ENCODE measurements around the gene DCLK2. TPM values are rescaled to one million over a fixed set of nuclear protein-coding genes. Genes with fewer than 3 reads are reported as not detected.
"Not testable (repeated sequence)": the region's sequence is repeated elsewhere in the genome, so short reads cannot be mapped to it uniquely, and the experiment has no call there.

The DCLK2 gene
- total RNA-seq, 1 donor from 2014 or later = 7.3 TPM

DNA sequence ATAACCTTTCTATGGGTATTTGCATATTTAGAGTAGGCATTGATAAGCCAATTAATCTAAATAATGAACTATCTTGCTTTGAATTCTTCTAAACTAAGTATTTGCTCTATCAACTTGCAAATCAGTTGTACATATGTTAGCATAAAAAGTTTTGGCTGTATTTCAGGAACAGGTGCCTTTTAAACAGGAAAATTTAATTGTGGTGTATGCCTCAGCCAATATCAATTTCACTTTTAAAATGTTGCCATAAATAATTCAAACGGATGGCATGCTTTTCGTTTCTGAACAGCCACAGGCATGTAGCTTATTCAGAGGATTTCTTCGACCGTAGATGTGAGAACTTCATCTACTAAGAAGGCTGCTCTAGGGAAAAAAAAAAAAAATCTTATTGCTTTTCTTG, 99.9 kb downstream of the DCLK2 start:
- Histone ChIP-seq H3K4me3 (ENCODE audit: low read length in 3 of 3) (no peak overlapping the region), H3K36me3 (ENCODE audit: control insufficient read depth in 3 of 3, insufficient read depth in 3 of 3, low read length in 3 of 3) (no peaks in the 10 kb centered on the region), H3K27ac (ENCODE audit: low read depth, low read length) (no peak overlapping the region), H3K27me3 (ENCODE audit: control insufficient read depth in 3 of 3, insufficient read depth in 3 of 3, low read length in 3 of 3) (no peaks in the 10 kb centered on the region), H3K4me1 (ENCODE audit: control insufficient read depth in 3 of 3, insufficient read depth in 3 of 3, low read length in 3 of 3) (peaks cover 2 to 9% (median 4%) of the 10 kb centered on the region in 3 donors), H3K9ac (ENCODE audit: low read depth in 1 of 3, low read length in 3 of 3) (no peak overlapping the region), H3K9me3 (ENCODE audit: control insufficient read depth in 3 of 3, low read length in 3 of 3) (no peaks in the 10 kb centered on the region)

DNA sequence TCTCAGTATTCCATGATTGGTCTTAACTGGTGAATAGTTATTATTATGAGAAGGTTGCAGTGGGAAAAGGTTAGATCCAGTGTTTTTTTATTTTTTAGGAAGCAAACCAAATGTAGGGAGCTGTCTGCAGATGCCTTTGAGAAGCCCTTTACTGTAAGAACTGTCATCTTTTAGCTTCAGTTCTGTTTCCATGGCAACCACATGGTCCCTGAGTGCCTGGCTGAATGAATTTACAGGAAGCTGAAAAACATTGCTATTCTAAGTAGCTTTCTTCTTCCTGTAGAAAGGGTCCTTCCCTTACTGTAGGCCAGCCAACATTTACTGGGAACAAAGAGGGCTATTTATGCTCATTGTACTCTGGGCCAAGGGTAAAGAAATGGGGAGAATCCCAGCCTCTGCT, 103.3 kb downstream of the DCLK2 start:
- Histone ChIP-seq H3K36me3 (ENCODE audit: control insufficient read depth in 3 of 3, insufficient read depth in 3 of 3, low read length in 3 of 3) (no peaks in the 10 kb centered on the region), H3K9ac (ENCODE audit: low read depth in 1 of 3, low read length in 3 of 3) (no peak overlapping the region), H3K27ac (ENCODE audit: low read depth, low read length) (peak overlapping the region; percentile 49), H3K27me3 (ENCODE audit: control insufficient read depth in 3 of 3, insufficient read depth in 3 of 3, low read length in 3 of 3) (no peaks in the 10 kb centered on the region), H3K9me3 (ENCODE audit: control insufficient read depth in 3 of 3, low read length in 3 of 3) (no peaks in the 10 kb centered on the region), H3K4me1 (ENCODE audit: control insufficient read depth in 3 of 3, insufficient read depth in 3 of 3, low read length in 3 of 3) (peaks cover 0 to 3% (median 0%) of the 10 kb centered on the region in 3 donors), H3K4me3 (ENCODE audit: low read length in 3 of 3) (no peak overlapping the region)

GRCh38 chr4:150182794-150183193, 104.5 kb downstream of the DCLK2 start:
- H3K4me3 ChIP-seq (ENCODE audit: low read length in 3 of 3) = no peak overlapping the region
- no peaks in the 10 kb centered on the region for H3K36me3 ChIP-seq (ENCODE audit: control insufficient read depth in 3 of 3, insufficient read depth in 3 of 3, low read length in 3 of 3)
- H3K9ac ChIP-seq (ENCODE audit: low read depth in 1 of 3, low read length in 3 of 3) = no peak overlapping the region
- peaks cover 0 to 3% (median 0%) of the 10 kb centered on the region in 3 donors for H3K4me1 ChIP-seq (ENCODE audit: control insufficient read depth in 3 of 3, insufficient read depth in 3 of 3, low read length in 3 of 3)
- H3K27ac ChIP-seq (ENCODE audit: low read depth, low read length) = no peak overlapping the region
- H3K9me3 ChIP-seq (ENCODE audit: control insufficient read depth in 3 of 3, low read length in 3 of 3) = no peaks in the 10 kb centered on the region
- no peaks in the 10 kb centered on the region for H3K27me3 ChIP-seq (ENCODE audit: control insufficient read depth in 3 of 3, insufficient read depth in 3 of 3, low read length in 3 of 3)

GRCh38 chr4:150185033-150185432, 106.8 kb downstream of the DCLK2 start:
- H3K36me3 ChIP-seq (ENCODE audit: control insufficient read depth in 3 of 3, insufficient read depth in 3 of 3, low read length in 3 of 3); H3K4me1 ChIP-seq (ENCODE audit: control insufficient read depth in 3 of 3, insufficient read depth in 3 of 3, low read length in 3 of 3); H3K27ac ChIP-seq (ENCODE audit: low read depth, low read length); H3K9me3 ChIP-seq (ENCODE audit: control insufficient read depth in 3 of 3, low read length in 3 of 3); H3K4me3 ChIP-seq (ENCODE audit: low read length in 3 of 3); H3K27me3 ChIP-seq (ENCODE audit: control insufficient read depth in 3 of 3, insufficient read depth in 3 of 3, low read length in 3 of 3); H3K9ac ChIP-seq (ENCODE audit: low read depth in 1 of 3, low read length in 3 of 3): not testable (repeated sequence)

GRCh38 chr4:150192986-150193385, 114.7 kb downstream of the DCLK2 start:
- no peak overlapping the region for H3K27ac ChIP-seq (ENCODE audit: low read depth, low read length)
- H3K27me3 ChIP-seq (ENCODE audit: control insufficient read depth in 3 of 3, insufficient read depth in 3 of 3, low read length in 3 of 3) = no peaks in the 10 kb centered on the region
- H3K4me3 ChIP-seq (ENCODE audit: low read length in 3 of 3) = no peak overlapping the region
- no peaks in the 10 kb centered on the region for H3K4me1 ChIP-seq (ENCODE audit: control insufficient read depth in 3 of 3, insufficient read depth in 3 of 3, low read length in 3 of 3)
- H3K36me3 ChIP-seq (ENCODE audit: control insufficient read depth in 3 of 3, insufficient read depth in 3 of 3, low read length in 3 of 3) = no peaks in the 10 kb centered on the region
- no peaks in the 10 kb centered on the region for H3K9me3 ChIP-seq (ENCODE audit: control insufficient read depth in 3 of 3, low read length in 3 of 3)
- H3K9ac ChIP-seq (ENCODE audit: low read depth in 1 of 3, low read length in 3 of 3) = no peak overlapping the region

GRCh38 chr4:150197256-150197655, 119.0 kb downstream of the DCLK2 start:
- not testable (repeated sequence) for H3K27me3 ChIP-seq (ENCODE audit: control insufficient read depth in 3 of 3, insufficient read depth in 3 of 3, low read length in 3 of 3); H3K36me3 ChIP-seq (ENCODE audit: control insufficient read depth in 3 of 3, insufficient read depth in 3 of 3, low read length in 3 of 3); H3K9me3 ChIP-seq (ENCODE audit: control insufficient read depth in 3 of 3, low read length in 3 of 3); H3K4me3 ChIP-seq (ENCODE audit: low read length in 3 of 3); H3K9ac ChIP-seq (ENCODE audit: low read depth in 1 of 3, low read length in 3 of 3); H3K4me1 ChIP-seq (ENCODE audit: control insufficient read depth in 3 of 3, insufficient read depth in 3 of 3, low read length in 3 of 3); H3K27ac ChIP-seq (ENCODE audit: low read depth, low read length)

DNA sequence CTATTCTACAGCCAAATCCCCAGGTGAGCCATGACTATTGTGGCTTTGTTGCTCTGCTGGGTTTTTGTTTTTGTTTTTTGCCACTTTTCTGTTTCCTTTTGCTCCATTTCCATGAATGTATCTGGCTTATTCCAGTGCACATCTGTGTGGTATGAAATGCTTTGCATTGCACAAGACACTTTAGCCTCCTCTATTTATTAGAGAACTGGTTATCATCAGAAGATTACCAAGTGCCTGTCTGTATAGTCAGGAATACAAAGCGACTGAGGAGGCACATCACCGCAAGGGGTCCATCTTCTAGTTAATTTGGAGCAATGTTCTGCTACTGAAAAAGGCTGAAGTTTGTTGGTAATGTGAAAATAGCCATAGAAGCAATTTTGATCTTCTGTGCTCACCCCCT, 120.8 kb downstream of the DCLK2 start:
- Histone ChIP-seq H3K27ac (ENCODE audit: low read depth, low read length) (no peak overlapping the region), H3K36me3 (ENCODE audit: control insufficient read depth in 3 of 3, insufficient read depth in 3 of 3, low read length in 3 of 3) (no peaks in the 10 kb centered on the region), H3K9ac (ENCODE audit: low read depth in 1 of 3, low read length in 3 of 3) (no peak overlapping the region), H3K4me3 (ENCODE audit: low read length in 3 of 3) (no peak overlapping the region), H3K27me3 (ENCODE audit: control insufficient read depth in 3 of 3, insufficient read depth in 3 of 3, low read length in 3 of 3) (no peaks in the 10 kb centered on the region), H3K9me3 (ENCODE audit: control insufficient read depth in 3 of 3, low read length in 3 of 3) (no peaks in the 10 kb centered on the region), H3K4me1 (ENCODE audit: control insufficient read depth in 3 of 3, insufficient read depth in 3 of 3, low read length in 3 of 3) (no peaks in the 10 kb centered on the region)

GRCh38 chr4:150205016-150205415, 126.8 kb downstream of the DCLK2 start:
- Histone ChIP-seq H3K9ac (ENCODE audit: low read depth in 1 of 3, low read length in 3 of 3) (no peak overlapping the region), H3K9me3 (ENCODE audit: control insufficient read depth in 3 of 3, low read length in 3 of 3) (no peaks in the 10 kb centered on the region), H3K27me3 (ENCODE audit: control insufficient read depth in 3 of 3, insufficient read depth in 3 of 3, low read length in 3 of 3) (no peaks in the 10 kb centered on the region), H3K4me1 (ENCODE audit: control insufficient read depth in 3 of 3, insufficient read depth in 3 of 3, low read length in 3 of 3) (no peaks in the 10 kb centered on the region), H3K4me3 (ENCODE audit: low read length in 3 of 3) (no peak overlapping the region), H3K27ac (ENCODE audit: low read depth, low read length) (no peak overlapping the region), H3K36me3 (ENCODE audit: control insufficient read depth in 3 of 3, insufficient read depth in 3 of 3, low read length in 3 of 3) (no peaks in the 10 kb centered on the region)

DNA sequence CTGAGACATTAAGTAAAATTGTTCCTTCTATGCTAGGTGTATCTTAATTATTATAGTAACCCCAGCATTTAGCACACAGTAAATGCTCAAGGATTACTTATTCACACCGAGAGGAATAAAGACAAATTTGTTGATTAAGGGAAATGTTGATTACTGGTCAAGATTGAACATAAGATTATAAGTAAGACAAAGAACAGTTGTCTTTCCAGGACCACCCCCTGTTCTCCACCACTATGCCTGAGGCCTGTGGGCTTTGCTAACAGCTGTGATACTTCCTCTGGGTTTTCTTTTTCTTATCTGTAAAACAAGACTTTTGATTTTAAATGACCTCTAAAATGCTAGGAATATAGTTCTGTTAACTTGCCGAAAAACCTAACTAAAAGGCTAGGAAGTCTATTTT, 128.0 kb downstream of the DCLK2 start:
- Histone ChIP-seq H3K36me3 (ENCODE audit: control insufficient read depth in 3 of 3, insufficient read depth in 3 of 3, low read length in 3 of 3) (no peaks in the 10 kb centered on the region), H3K27ac (ENCODE audit: low read depth, low read length) (no peak overlapping the region), H3K27me3 (ENCODE audit: control insufficient read depth in 3 of 3, insufficient read depth in 3 of 3, low read length in 3 of 3) (no peaks in the 10 kb centered on the region), H3K9me3 (ENCODE audit: control insufficient read depth in 3 of 3, low read length in 3 of 3) (no peaks in the 10 kb centered on the region), H3K9ac (ENCODE audit: low read depth in 1 of 3, low read length in 3 of 3) (no peak overlapping the region), H3K4me3 (ENCODE audit: low read length in 3 of 3) (no peak overlapping the region), H3K4me1 (ENCODE audit: control insufficient read depth in 3 of 3, insufficient read depth in 3 of 3, low read length in 3 of 3) (peaks cover 0 to 2% (median under 1%) of the 10 kb centered on the region in 3 donors)

- Histone ChIP-seq H3K9me3 (ENCODE audit: control insufficient read depth in 3 of 3, low read length in 3 of 3) (no peaks in the 10 kb centered on the region), H3K4me1 (ENCODE audit: control insufficient read depth in 3 of 3, insufficient read depth in 3 of 3, low read length in 3 of 3) (peaks cover 0 to 5% (median 3%) of the 10 kb centered on the region in 3 donors), H3K36me3 (ENCODE audit: control insufficient read depth in 3 of 3, insufficient read depth in 3 of 3, low read length in 3 of 3) (no peaks in the 10 kb centered on the region), H3K4me3 (ENCODE audit: low read length in 3 of 3) (no peak overlapping the region), H3K27me3 (ENCODE audit: control insufficient read depth in 3 of 3, insufficient read depth in 3 of 3, low read length in 3 of 3) (no peaks in the 10 kb centered on the region), H3K9ac (ENCODE audit: low read depth in 1 of 3, low read length in 3 of 3) (no peak overlapping the region), H3K27ac (ENCODE audit: low read depth, low read length) (no peak overlapping the region)
These were observed 128.7 kb downstream of the DCLK2 start for GRCh38 chr4:150206954-150207353.

DNA sequence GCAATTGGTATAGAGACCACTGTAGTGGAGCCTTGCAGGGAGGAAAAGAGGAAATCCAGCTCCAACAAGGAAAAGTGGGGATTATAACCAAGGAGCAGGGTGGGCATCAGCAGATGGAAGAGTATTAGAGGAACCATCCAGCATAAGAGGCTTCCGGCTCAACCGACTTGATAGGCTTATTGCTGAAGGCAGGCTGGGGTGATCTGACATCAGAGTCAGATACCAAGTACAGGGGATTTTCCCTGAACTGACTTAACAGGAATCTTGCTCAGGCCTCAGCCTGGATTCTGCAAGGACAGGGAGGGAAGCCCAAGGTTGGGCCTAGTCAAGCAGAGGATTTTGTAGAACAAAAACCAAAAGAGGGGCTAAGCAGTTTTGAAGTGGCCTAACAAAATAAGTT, 129.6 kb downstream of the DCLK2 start:
- Histone ChIP-seq H3K9ac (ENCODE audit: low read depth in 1 of 3, low read length in 3 of 3) (no peak overlapping the region), H3K4me3 (ENCODE audit: low read length in 3 of 3) (no peak overlapping the region), H3K27me3 (ENCODE audit: control insufficient read depth in 3 of 3, insufficient read depth in 3 of 3, low read length in 3 of 3) (no peaks in the 10 kb centered on the region), H3K9me3 (ENCODE audit: control insufficient read depth in 3 of 3, low read length in 3 of 3) (no peaks in the 10 kb centered on the region), H3K27ac (ENCODE audit: low read depth, low read length) (no peak overlapping the region), H3K36me3 (ENCODE audit: control insufficient read depth in 3 of 3, insufficient read depth in 3 of 3, low read length in 3 of 3) (no peaks in the 10 kb centered on the region), H3K4me1 (ENCODE audit: control insufficient read depth in 3 of 3, insufficient read depth in 3 of 3, low read length in 3 of 3) (peaks cover 0 to 6% (median 3%) of the 10 kb centered on the region in 3 donors)
